Fibroblast of peridontal ligament (primary cell): ENCODE data around the gene LYRM9.
"Not testable (repeated sequence)": the region's sequence is repeated elsewhere in the genome, so short reads cannot be mapped to it uniquely, and the experiment has no call there.

Experiments used
- DNase-seq: peaks from one replicate; pipeline ENCODE4 v3.0.0-alpha.2; 2010; ENCODE audit errors: extremely low read depth

LYRM9 gene

DNA sequence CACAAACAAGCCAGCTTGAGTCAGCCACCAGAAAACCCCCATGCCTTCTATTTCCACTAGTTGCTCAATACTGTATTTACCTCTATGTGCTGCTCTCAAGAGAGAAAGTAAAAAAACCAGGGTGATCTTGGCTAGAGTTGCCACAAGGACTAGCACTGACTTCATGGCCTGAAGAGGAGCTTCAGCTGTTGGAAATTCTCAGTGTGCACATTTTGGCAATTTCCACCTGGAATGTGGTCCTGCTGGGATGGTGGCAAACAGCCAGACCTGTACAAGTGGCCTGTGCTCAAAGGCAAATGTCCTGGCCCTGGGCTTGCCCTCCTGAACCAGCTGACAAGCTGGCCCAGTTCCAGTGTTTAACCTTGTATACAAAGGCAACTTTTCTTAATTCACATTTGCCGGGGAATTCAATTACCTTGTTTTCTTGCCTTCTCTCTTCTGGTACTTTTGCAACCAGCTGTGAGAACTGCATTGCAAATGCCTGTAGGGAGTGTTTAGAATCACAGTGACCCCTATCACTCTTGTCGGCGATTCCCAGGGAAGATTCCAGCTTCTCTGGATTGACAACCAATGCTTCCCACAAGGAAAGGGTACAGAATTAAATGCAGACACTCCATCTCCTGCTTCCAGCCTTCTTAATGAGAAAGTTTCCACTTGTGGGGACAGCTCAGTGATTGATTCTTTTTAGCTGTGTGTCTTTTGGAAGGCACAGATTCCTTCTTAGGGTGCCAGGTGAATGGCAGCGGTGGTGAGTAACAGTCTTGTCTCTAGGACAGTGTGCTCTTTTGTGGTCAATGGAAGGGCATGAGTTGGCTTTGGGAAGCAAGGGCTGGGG, 53.4 kb downstream of the LYRM9 start:
- DNase-seq = not testable (repeated sequence)

DNA sequence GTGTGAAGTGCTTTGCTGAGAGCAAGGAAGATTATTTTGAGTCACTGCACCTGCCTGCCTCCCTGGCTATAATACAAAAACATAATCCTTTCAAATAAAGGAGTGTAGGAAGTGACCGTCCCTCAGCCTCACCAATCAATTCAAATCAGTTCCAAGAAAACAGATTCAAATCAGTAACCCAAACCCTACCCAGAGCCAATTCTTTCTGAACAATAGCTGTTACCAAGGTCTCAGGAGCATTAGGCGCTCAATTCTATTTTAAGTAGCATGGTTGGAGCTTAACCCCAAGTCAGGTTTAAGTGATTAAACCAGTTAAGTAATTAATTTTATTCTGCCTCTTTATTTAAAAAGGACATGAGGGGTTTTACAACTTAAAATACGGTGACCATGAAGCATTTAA, 54.6 kb downstream of the LYRM9 start:
- DNase-seq = not testable (repeated sequence)

DNA sequence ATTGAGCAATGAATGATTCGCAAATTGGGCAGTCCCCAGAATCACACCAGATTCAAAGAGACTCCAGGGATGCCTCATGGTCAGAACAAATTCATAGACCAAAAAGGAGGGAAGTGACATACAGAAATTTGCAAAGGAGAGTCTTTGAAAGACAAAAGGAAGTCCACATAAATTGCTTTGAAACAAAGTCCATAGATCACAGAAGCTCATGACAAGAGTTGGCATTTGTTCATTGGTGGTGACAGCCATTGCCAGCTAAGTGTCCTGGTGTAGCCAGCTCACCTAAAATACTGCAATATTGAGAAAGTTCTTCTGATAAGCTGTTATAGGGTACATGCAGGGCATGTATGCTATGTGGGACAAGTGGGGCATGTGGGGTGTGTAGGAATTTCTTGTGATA, 55.4 kb downstream of the LYRM9 start:
- not testable (repeated sequence) for DNase-seq

DNA sequence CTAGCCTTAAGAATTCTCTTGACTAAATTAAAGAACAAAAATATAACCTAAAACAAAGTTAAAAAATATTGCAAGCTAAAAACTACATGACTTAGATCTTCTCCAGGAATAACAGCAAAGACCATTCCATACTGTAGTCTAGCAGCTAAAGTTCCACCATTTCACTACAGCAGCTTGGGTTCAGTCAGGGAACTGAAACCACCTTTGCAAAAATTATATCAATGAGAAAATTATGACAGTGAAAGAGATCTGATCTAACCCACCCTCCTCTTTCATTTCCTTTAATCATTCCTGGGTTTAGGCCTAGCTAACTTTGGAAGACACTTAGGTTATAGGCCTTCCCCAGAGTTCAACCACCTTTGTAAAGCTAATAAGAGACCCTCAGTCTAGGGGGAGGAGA, 56.5 kb downstream of the LYRM9 start:
- no peak for DNase-seq

DNA sequence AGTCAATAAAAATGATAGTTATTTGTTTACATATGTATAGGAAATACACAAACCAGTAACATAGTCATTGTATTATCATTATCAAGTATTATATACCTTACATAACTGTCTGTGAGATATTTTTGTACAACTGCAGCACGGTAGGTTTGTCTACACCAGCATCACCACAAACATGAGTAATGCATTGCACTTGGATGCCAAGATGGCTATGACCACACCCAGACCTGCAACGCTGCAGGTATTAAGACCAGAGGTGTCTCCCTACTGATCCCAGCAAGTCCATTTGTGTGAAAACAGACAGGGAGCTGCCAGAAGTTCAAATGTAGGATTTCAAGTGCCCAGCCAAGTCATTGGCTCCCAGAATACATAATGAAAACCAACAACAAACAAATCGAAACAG, 58.6 kb downstream of the LYRM9 start:
- no peak for DNase-seq

DNA sequence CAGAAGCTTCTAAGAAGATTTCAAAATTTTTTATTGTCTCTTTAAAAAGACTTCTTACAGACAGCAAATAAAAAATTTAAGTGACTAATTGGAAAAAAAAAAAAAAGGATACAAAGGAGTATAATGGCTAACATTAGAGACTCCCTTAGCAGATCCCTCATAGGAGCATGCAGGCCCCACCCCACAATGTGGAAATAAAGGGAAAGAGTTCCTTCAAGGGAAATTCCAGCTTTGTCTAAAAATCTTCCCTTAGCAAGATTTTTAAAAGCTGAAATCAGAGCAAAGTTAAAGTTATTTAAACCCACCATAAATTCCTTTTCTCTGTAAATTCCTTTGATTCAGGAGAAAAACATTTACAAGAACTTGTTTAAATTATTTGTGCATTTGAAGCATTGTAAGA, 60.3 kb downstream of the LYRM9 start:
- DNase-seq = no peak

DNA sequence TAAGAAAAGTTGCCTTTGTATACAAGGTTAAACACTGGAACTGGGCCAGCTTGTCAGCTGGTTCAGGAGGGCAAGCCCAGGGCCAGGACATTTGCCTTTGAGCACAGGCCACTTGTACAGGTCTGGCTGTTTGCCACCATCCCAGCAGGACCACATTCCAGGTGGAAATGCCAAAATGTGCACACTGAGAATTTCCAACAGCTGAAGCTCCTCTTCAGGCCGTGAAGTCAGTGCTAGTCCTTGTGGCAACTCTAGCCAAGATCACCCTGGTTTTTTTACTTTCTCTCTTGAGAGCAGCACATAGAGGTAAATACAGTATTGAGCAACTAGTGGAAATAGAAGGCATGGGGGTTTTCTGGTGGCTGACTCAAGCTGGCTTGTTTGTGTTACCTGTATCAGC, 63.3 kb downstream of the LYRM9 start:
- not testable (repeated sequence) for DNase-seq

DNA sequence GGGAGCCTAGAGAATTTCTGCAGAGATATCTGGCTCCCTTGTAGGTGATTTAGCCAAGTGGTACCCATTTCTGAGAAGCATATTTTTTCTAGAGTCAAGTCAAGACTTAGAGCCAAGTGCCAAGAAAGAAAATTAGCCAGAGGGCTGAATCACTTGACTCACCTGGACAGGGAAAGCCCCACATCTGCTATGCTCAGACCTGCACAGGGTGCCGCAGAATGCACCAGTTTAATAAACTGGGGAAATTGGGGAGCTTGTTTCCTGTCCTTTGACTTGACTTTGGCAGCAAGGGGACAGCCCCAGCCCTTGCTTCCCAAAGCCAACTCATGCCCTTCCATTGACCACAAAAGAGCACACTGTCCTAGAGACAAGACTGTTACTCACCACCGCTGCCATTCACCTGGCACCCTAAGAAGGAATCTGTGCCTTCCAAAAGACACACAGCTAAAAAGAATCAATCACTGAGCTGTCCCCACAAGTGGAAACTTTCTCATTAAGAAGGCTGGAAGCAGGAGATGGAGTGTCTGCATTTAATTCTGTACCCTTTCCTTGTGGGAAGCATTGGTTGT, 63.9 kb downstream of the LYRM9 start:
- not testable (repeated sequence) for DNase-seq
